Stimulated activated CD4-positive, alpha-beta T cell treated with anti-CD3 and anti-CD28 coated beads, Interleukin-1b, Interleukin-23, amount 100 ng/mL, for 48 hours (primary cell): ENCODE data around the gene ADAR.
A peak's percentile ranks its signal among the peaks of the same experiment; 100 is the strongest.

Source experiments
- DNase-seq: peaks from one replicate; pipeline ENCODE4 v3.0.0-alpha.2; 2020

Gene ADAR

DNA sequence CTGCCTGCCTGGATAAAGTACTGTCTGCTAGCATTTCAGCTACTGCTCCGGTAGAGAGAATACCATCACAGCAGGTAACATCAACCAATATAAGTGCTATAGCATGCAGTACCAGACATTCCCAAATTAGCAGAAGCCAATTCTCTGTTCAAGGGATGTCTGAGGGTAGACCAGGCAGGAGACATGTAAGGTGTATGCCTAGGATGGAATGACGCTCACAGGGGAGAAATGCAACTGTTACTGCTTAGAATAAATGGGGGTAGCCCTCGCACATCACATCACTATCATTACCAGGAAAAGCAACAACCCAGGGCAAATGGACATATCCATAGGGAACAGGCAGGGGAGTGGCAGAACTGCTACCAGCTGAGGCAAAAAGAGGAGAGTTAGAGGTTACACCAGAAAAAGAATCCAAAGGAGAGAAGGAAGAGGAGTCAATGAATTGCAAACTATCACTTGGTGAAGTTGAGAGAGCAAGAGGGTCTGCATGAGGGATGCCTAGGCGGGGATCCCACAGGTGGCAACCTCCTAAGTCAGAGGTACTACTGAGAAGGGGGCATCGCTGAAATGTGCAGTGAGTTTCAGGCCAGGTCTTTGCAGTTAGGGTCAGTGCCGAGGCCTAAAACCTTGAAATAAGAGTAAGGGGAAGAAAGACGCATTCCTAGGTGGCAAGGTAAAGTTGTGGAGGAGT is 50.6 kb downstream of the ADAR start:
- no peak for DNase-seq

DNA sequence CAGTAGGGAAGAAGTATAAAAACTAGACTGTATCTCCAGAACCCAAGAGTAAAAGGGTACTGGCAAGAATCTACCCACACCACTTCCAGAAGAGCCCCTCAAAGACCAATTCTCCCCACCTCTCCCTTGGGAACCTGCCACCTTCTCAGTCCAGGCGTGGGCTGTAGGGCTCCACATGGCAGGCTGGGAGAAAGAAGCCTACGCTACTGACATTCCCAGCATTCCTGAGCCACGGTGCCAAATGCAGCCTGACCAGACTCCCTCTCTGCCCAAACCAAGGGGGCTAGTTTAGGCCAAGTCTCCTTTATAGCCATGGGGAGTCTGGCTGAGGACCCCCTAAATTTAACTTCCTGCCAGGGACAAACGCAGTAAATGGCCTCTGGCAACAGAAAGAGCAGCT is 51.6 kb downstream of the ADAR start:
- DNase-seq, result no peak

DNA sequence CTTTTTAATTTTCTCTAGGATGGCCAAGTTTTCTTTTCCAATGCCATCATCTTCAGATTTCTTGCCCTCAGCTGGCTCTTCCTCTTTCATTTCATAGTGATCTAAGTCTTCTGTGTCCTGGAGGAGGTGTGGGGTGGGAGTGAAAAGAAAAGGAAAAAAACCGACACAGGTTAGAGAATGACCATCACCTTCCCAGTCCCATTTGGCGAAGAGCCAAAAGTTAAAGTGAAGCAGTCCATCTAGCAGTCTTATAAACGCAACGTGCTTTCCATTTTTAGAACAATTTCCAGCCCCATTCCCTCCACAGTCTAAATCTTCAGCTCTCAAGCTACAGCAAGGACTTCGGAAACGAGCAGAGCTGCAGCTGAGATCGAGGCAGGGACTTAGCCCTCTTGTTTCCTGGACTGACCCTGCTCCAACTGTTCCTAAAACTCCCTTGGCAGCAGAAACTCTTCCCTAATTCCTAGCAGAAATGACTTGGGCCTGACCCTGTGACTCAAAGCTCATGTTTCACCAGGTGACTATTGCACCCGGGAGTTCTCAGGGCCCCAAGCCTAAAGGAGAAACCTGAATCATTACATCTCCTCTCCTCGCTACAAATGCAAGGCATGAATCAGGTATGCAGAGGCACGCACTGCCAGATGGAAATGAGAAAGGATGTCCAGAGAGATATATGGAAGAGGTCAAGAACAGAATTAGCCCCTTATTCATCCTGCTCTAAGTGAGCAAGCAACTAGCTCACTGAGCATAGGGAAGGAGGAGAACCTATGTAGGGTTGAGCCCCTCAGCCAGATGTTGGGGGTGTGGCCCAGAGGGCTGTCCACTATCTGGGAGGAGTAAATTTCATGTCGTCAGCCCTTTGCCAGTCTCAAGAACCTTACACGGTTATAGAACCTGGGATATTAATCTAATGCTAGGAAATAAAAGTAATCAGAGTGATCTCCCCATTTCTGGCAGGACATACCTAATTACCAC is 54.6 kb downstream of the ADAR start:
- no peak for DNase-seq

DNA sequence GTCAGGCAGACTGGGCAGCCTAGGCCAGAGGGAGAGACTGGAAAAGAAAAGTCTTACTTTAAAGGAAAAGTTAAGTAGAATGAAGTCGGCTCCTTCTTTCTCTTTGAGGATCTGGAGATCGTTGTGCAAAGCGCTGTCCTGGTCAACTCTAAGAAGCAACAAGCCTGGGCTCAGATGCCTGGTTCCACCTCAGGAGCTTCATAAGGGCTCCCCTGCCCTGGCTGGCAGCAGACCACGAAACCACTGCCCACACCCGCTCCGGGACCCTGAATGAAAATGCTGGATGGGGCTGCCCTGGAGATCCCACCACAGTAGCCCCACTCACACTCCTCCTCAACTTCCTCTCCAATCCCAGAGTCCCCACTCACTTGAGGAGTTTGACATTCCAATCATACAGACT is 56.0 kb downstream of the ADAR start:
- DNase-seq, result no peak

DNA sequence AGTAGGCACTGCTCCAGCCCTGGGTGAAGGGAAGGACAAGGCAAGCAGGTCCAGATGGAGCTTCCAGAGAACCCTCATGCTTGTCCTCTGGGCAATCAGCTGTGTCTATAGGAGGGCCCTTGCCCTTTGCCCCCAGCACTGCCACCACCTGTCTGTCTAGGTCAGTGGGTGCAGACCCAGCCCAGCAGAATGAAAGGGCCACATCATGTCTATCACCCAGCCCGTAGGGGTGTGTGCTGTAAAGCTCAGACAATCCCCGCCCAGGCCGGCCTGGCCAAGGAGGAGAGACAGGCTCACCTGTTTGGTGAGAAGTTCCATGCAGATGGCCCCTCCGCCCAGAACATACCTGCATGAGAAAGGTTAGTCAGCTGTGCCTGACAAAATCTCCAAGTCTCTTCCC is 56.5 kb downstream of the ADAR start:
- DNase-seq, result no peak

DNA sequence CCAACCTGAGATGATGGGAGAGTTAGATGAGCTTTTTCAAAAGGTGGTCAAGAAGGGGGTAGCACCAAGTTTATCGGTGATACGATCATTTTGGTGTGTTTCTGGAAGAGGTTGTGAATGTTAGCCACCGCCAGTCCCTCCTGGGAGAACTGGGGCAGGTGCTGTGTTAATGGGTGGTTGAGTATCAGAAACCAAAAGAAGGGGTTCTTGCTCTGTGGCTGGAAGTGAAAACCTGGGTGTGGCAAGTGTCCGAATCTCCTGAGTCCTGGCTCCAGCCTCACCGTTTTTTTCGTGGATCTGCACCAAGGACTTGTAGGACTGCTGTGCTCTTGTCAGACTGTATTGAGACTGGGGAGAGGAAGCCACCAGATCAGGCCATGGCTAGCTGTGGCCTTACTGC is 57.3 kb downstream of the ADAR start:
- DNase-seq, result no peak

DNA sequence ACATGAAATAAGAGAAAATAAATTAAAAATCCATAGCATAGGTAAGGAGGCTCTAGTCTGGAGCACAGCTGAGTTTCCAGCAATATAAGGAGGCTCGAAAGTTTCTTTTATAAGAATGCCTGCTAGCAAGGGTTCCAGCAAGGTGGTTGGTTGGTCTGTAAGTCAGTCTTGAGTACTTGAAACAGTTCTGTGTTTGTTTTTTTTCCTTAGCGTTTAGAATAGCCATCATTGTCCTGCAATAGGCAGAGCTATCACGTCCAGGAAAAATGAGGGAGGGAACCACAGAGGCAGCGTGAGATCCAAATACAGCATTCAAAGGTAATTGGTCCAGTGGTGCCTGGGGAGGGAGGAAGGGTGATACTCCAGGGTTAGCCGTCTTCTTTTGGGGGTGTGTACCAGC is 57.9 kb downstream of the ADAR start:
- DNase-seq, result no peak

DNA sequence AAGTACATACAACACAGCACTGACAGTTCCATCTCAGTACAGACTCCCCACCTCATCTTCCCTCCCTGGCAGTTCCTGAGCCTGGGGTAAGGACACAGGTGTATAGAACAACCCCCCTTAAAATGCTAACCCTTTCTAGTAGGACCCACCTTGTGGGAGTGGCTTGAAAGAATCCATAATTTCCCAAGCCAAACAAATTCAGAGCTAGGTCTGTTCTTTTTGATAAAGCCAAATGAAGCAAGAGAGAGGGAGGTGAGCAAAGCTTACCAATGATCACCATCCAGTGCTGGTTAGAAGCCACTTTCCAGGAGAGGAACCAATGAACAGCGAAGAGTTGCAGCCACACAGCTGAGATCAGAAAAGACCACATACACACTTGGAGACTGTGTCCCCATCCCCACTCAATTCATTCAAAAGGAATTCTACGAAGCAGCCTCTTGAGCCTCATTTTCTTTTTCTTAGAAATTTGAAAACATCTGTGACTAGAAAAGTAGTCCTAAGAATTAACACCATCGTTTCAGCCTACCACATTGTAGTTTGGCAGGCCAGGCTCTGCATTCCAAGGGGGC is 58.7 kb downstream of the ADAR start:
- DNase-seq, result no peak

DNA sequence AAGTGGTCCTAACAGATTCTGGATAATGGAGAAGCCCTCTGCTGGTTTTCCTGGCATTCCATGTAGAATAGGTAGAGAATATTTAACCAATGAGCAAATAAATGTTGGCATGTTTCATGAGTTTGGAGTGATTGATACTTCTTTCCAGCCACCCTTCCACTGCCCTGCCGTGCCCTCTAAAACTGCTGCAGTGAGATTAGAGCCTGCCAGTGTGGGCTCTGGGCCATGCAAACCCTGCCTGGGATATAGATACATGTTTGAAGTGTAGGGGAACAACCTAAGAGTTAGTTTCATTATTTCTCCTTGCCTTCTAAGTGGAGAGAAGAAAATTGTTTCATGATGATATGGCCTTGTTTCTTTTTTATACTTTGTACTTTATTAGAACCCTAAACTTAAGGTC is 60.0 kb downstream of the ADAR start:
- no peak for DNase-seq

DNA sequence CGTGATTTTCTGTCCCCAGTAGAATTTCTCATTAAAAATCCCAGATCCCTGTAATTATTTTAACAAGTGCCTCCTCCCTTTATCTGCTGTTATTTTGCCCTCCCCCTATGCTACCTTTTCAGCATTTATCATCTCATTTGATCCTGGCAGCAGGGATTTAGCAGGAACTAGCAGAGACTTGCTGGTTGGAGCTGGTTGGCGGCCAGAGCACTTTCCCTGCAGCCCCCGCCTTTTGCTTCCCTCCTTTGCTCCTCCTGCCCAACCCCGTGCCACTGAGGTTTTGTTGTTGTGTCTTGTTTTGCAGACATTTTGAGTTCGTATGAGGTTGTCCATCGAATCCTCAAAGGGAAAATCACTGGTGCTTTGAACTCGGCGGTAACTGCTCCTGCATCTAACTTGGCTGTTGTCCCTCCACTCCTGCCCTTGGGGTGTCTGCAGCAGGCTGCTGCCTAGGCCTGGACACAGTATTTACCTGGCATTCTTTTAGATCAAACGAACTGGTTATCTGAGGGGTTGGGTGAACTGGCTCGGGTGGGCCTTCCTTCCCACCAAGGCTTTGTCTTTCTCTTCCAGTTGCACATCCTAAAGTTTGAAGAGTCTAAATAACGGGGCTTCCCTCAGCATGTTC is 60.8 kb downstream of the ADAR start:
- no peak for DNase-seq

DNA sequence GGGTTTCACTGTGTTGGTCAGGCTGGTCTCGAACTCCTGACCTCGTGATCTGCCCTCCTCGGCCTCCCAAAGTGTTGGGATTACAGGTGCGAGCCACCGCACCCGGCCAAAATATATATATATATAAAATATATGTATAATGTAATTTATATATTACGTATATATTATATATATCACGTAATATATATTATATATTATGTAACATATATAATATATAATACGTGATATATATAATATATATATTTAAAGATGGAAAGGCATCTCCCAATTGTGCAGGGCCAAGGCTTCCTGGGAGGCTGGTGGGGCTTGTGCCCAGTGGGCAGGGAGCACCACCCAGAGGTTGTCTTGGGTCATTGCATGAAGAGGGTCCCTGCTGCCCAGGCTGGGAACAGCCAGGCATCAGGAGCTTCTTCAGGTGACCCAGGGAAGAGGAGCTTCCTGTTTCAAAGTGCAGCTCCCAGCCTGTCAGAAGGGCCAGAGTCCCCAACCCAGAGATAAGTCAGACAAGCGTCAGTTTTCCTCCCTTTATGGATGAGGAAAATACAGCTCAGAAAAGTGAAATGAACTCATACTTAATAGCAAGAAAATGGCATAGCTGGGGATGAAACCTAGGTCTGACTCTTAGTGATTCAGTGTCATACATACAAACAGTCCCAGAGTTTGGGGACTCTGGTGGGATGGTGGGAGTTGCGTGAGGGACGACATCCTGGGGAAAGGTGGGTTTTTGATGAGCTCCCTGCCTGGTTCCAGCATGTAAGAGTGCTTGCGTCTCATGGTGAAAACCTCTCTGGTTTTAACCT is 61.5 kb downstream of the ADAR start:
- DNase-seq, result peak; percentile 67

DNA sequence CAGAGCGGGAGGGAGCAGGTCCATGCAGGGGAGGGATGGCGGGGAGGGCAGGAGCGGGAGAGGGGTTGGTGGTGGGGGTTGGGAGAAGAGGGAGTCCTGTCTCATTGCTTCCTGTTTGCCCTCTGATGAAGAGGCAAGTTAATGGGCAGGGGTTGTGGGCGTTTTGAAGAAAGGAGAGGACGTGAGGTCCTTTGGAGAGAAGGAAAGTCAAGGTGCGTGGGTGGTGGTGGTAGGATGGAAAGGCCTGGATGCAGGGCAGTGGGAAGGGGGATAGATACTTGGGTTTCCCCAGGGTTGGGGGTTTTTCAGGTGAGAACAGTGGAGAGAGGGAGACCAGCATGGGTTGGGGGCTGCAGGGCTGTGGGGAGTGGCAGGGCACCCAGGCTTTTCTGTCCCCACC is 66.8 kb downstream of the ADAR start:
- DNase-seq, result no peak

DNA sequence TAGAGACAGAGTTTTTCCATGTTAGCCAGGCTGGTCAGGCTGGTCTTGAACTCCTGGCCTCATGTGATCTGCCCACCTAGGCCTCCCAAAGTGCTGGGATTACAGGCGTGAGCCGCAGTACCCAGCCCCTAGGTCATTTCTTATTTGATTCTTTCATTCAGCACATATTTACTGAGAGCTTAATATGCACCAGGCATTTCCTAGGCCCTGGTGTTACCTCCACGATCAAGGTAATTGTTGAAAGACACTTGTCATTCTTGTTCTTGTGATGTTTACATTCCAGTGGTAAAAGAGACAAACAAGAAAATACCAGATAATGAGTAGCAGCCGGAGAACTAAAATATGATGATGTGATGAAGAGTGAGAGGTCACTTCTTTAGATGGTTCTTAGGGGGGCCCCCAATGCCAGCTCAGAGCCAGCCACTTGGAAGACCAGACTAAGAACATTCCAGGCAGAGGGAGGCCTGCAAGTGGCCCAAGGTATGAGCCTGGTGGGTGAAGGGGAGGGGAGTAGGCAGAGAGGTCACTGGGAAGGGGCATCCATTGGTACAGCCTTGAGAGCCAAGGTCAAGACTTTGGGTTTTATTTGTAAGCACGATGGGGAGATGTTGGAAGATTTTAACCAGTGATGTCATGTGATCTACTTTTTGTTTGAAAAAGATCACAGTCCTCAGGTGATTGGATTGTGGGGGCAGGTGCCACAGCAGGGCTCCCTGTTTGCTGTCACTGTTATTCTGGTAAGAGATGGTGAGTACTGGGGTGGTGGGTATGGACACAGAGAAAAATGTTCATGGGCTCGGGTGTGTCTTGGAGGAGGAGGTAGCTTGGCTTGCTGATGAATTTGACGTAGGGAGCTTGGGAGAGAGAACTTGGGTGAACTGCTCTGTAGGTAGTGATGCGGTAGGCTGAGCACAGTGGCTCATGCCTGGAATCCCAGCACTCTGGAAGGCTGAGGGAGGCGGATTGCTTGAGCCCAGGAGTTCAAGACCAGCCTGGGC is 68.2 kb downstream of the ADAR start:
- no peak for DNase-seq

DNA sequence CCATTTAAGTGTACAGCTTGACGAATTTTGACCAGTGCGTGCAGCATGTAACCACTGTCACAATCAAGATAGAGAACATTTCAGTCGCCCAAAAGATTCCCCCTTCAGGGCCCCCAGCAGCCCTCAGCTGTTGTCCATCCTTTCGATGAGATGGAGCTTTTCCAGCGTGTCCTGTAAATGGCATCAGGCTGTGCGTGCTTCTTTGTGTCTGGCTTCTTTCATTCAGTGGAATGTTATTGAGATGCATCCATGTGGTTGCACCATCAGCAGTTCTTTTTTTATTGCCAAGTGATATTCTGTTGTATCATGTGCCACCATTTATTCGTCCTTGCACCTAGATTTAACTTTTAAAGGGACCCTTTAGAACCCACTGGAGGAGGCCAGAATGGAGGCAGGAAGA is 71.4 kb downstream of the ADAR start:
- DNase-seq, result no peak

DNA sequence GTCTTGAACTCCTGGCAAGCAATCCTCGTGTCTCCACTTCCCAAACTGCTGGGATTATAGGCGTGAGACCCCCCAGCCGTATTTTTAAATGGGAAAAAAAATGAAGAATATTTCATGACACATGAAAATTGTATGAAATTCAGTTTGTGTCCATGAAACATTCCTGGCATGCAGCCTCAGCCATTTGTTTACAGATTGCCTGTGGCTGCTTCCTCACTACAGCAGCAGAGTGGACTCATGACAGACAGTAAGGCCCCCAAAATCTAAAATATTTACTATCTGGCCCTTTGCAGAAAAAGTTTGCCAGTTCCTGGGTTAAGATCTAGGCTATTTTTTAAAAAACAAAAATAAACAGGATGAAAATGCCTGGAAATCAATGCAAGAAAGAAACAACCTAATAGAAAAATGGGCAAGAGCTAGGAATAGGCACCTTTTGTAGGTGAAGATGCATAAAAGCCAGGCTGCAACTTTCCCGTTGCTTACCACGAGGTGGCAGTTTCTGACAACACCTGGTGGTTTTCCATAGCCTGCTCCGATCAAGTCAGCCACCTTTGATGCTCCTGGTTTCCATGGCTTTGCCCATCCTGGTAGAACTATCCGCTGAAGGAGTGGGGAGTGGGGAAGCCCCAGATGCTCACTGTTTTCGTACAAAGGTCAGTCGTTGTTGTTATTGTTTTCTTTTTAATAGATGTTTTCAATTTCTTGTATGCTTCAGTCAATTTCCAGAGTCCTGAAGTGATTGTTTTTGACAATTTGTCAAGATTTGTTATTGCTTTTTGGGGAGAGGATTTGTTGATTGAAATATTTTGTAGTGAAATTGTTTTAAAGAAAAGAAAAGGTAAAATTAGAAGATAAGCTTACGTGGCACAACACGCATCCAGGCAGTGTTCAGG is 73.8 kb downstream of the ADAR start:
- no peak for DNase-seq
